ENCODE results near the gene ZNF615. TPM values are rescaled to one million over a fixed set of nuclear protein-coding genes. Genes with fewer than 3 reads are reported as not detected.
A peak's percentile ranks its signal among the peaks of the same experiment; 100 is the strongest.

ZNF615 gene
- total and polyA plus RNA-seq, 2 experiments from 2014 or later: 4.5 to 11.4 TPM

GRCh38 chr19:52007451-52007805 lies 583 bp downstream of the ZNF615 start:
- Histone ChIP-seq H3K79me2 (replicated peaks; ENCODE audit: insufficient read depth) (peaks cover 42% of the 10 kb centered on the region), H3K36me3 (ENCODE audit: insufficient read depth) (no peaks in the 10 kb centered on the region), H3K9me2 (ENCODE audit: insufficient read depth) (peaks cover 9% of the 10 kb centered on the region; the same call in 1 of the 2 replicates), H3K4me3 (peak overlapping the region; percentile 90), H3K27me3 (ENCODE audit: insufficient read depth) (no peaks in the 10 kb centered on the region), H3K4me2 (peak overlapping the region; percentile 89), H3K27ac (ENCODE audit: low read depth) (no peak overlapping the region; the same call in 1 of the 2 replicates), H4K20me1 (replicated peaks; ENCODE audit: insufficient read depth) (no peaks in the 10 kb centered on the region), H3F3A (replicated peaks; ENCODE audit: low read depth) (no peaks in the 10 kb centered on the region), H3K4me1 (ENCODE audit: insufficient read depth) (0 out of 2 replicates have a peak, but pooled peaks cover 5% of the 10 kb centered on the region), H2AFZ (peak overlapping the region; percentile 95)
- H3K27me3 Mint-ChIP-seq (ENCODE audit: insufficient read depth, low read depth, poor library complexity): peaks cover 11% of the 10 kb centered on the region
- H3K4me3 Mint-ChIP-seq: peak overlapping the region; percentile 96
- peak overlapping the region; percentile 99; the same call in 1 of the 2 replicates for H3K27ac Mint-ChIP-seq
- DNase-seq (ENCODE audit: low spot score) (peak; percentile 68), ATAC-seq (peak; percentile 85)
- peaks cover 12% of the 10 kb centered on the region; the same call in 2 of the 3 replicates for H3K4me1 Mint-ChIP-seq
- no peak for TF ChIP-seq EZH2 (IDR thresholded peaks at IDR 0.05; ENCODE audit: low read depth, unreplicated experiment)
- no peak for TF ChIP-seq REST (IDR thresholded peaks at IDR 0.05; ENCODE audit: unreplicated experiment)
- peaks cover 14% of the 10 kb centered on the region for H3K9me3 Mint-ChIP-seq
- peaks cover 38% of the 10 kb centered on the region for H3K36me3 Mint-ChIP-seq (ENCODE audit: low read depth)

- no peak overlapping the region for H3K4me3 Mint-ChIP-seq
- no peaks in the 10 kb centered on the region for H3K27me3 ChIP-seq (ENCODE audit: insufficient read depth)
- no peak for ATAC-seq
- H3K9me2 ChIP-seq (ENCODE audit: insufficient read depth): no peaks in the 10 kb centered on the region
- no peaks in the 10 kb centered on the region for H4K20me1 ChIP-seq (replicated peaks; ENCODE audit: insufficient read depth)
- TF ChIP-seq CTCF (conservative IDR thresholded peaks at IDR 0.05; ENCODE audit: low read depth in 2 of 2): no peak
- DNase-seq (ENCODE audit: low spot score): no peak
- H3F3A ChIP-seq (replicated peaks; ENCODE audit: low read depth): no peaks in the 10 kb centered on the region
- H3K36me3 ChIP-seq (ENCODE audit: insufficient read depth): peaks cover 66% of the 10 kb centered on the region
- no peak overlapping the region for H2AFZ ChIP-seq
- peaks cover 1% of the 10 kb centered on the region for H3K27me3 Mint-ChIP-seq (ENCODE audit: insufficient read depth, low read depth, poor library complexity)
- no peaks in the 10 kb centered on the region for H3K4me1 ChIP-seq (ENCODE audit: insufficient read depth)
- no peaks in the 10 kb centered on the region for H3K4me1 Mint-ChIP-seq
- no peak overlapping the region for H3K4me2 ChIP-seq
- H3K9me3 Mint-ChIP-seq: peaks cover 95% of the 10 kb centered on the region
- H3K36me3 Mint-ChIP-seq (ENCODE audit: low read depth): peaks cover 91% of the 10 kb centered on the region
- no peak overlapping the region; the same call in 1 of the 2 replicates for H3K4me3 ChIP-seq
- H3K27ac ChIP-seq (ENCODE audit: low read depth): no peak overlapping the region
- no peaks in the 10 kb centered on the region for H3K79me2 ChIP-seq (replicated peaks; ENCODE audit: insufficient read depth)
- H3K27ac Mint-ChIP-seq: no peak overlapping the region
Observed at GRCh38 chr19:51994048-51994644, 13.9 kb downstream of the ZNF615 start.

All from GM23338 (cell line).